ENCODE results near the gene DNAAF5.

- TF ChIP-seq POLR2A (IDR thresholded peaks at IDR 0.05; ENCODE audit: low read depth, low read length) (no peak), CEBPB (IDR thresholded peaks at IDR 0.05; ENCODE audit: low read depth, low read length) (no peak), RAD21 (IDR thresholded peaks at IDR 0.05; ENCODE audit: low read length) (no peak), MAZ (IDR thresholded peaks at IDR 0.05; ENCODE audit: borderline replicate concordance, low read depth, low read length) (no peak), MXI1 (IDR thresholded peaks at IDR 0.05; ENCODE audit: borderline replicate concordance, low read depth, low read length) (no peak), SMC3 (IDR thresholded peaks at IDR 0.05; ENCODE audit: low read depth, low read length) (no peak), RCOR1 (IDR thresholded peaks at IDR 0.05; ENCODE audit: insufficient replicate concordance, low read length) (no peak), MAFK (IDR thresholded peaks at IDR 0.05; ENCODE audit: low read depth, low read length) (no peak), USF2 (IDR thresholded peaks at IDR 0.05; ENCODE audit: low read depth, low read length) (no peak)
- TF ChIP-seq, protein P1, sequence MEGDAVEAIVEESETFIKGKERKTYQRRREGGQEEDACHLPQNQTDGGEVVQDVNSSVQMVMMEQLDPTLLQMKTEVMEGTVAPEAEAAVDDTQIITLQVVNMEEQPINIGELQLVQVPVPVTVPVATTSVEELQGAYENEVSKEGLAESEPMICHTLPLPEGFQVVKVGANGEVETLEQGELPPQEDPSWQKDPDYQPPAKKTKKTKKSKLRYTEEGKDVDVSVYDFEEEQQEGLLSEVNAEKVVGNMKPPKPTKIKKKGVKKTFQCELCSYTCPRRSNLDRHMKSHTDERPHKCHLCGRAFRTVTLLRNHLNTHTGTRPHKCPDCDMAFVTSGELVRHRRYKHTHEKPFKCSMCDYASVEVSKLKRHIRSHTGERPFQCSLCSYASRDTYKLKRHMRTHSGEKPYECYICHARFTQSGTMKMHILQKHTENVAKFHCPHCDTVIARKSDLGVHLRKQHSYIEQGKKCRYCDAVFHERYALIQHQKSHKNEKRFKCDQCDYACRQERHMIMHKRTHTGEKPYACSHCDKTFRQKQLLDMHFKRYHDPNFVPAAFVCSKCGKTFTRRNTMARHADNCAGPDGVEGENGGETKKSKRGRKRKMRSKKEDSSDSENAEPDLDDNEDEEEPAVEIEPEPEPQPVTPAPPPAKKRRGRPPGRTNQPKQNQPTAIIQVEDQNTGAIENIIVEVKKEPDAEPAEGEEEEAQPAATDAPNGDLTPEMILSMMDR (conservative IDR thresholded peaks at IDR 0.05; ENCODE audit: low read depth, low read length) = no peak
Observed at GRCh38 chr7:762885-763284, 36.4 kb downstream of the DNAAF5 start.
